A204.1 (cell line): ENCODE data around the gene MUCL3.
"Not testable (repeated sequence)": the region's sequence is repeated elsewhere in the genome, so short reads cannot be mapped to it uniquely, and the experiment has no call there.

ENCODE experiments used
- FAIRE-seq: peaks from 2 replicates; lab custom pipeline; 2012; peaks lifted over from hg19 to GRCh38; lab: Jason Lieb, UNC

Gene MUCL3

GRCh38 chr6:30910473-30910872, 30.3 kb upstream of the MUCL3 start:
- FAIRE-seq, result not testable (repeated sequence)

- FAIRE-seq, result no peak
Measured at GRCh38 chr6:30912746-30913520, 27.8 kb upstream of the MUCL3 start.

DNA sequence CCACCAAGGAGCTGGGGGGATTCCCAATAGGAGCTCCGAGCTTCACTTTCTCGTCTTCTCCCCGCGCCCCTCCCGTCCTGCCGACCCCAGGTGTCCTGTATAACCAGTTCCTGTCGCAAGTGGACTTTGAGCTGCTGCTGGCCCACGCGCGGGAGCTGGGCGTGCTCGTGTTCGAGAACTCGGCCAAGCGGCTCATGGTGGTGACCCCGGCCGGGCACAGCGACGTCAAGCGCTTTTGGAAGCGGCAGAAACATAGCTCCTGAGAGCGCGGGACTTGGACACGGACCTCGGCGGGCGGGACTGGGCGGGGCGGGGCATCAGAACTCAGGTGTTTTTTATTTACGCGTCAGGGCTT, 27.1 kb upstream of the MUCL3 start:
- no peak for FAIRE-seq

DNA sequence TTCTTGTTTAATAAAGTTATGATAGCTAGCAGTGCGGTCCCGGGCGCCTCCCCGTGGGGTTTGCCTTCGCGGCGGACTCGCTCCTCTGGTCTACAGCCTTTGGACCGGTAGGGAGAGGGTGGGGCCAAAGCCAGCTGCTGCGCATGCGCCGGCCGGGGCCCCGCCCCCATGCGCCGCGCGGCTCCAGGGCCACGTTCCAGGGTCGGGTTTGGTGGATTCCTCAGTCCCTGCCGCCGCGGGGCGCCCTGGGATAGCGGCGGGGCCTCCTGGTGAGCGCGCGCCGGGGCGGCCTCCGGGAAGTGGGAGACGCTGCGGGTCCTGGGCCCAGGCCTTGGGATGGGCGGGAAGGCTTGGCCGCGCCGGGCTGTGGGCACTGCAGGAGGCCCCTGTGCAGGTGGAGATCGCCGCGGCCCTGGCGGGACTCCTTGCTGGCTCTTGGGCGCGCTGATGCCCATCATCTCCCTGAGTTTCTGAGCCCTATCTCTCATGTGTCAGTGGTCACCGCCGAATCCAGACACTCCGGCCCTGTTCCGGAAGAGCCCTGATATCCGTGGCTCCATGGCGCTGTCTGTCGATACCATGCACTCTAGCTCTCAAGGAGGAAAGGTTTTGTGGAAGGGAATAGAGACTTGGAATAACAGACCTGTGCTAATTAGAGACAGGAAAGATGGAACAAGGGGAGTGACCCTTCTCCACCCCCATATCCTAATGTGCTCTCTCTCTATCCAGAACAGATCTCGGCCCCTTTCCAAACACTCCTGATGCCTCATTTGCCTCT, 26.5 kb upstream of the MUCL3 start, which contains the start of gene VARS2:
Gene VARS2 (plus strand): TSS at position 163 of the 778 bp plus-strand sequence. CDS start 599 bp downstream, at position 762.
- no peak for FAIRE-seq

DNA sequence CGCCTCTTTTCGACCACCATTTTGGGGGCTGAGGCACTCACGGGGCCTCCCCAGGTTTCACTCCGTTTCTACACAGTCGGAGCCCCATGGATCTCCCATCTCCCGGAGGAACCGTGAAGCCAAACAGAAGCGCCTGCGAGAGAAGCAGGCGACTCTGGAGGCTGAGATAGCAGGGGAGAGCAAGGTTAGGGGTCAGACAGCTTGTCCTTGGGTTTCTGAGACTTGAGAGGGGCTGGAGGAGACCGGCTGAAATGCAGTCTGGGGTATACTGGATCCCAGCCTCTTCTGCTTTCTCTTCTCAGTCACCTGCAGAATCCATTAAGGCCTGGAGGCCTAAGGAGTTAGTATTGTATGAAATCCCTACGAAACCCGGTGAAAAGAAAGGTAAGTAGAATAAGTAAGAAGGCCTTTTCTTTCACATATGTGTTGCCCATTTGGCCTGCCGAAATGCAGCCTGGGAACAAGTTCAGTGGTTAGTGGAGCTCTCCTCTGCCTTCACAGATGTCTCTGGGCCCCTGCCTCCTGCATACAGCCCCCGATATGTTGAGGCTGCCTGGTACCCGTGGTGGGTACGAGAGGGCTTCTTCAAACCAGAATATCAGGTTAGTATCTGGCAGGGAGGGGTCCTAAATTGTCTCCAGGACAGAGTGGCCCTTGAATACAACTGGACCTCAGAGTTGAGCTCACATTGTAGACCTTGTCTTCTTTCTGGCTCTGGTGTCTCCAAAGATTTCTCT, 25.8 kb upstream of the MUCL3 start:
- no peak for FAIRE-seq

- FAIRE-seq, result peak; percentile 11
Measured at GRCh38 chr6:30915591-30915946, 25.2 kb upstream of the MUCL3 start.

GRCh38 chr6:30917041-30917440, 23.7 kb upstream of the MUCL3 start:
- no peak for FAIRE-seq

GRCh38 chr6:30917487-30917886, 23.3 kb upstream of the MUCL3 start:
- no peak for FAIRE-seq

GRCh38 chr6:30918670-30919069, 22.1 kb upstream of the MUCL3 start:
- FAIRE-seq, result no peak

- FAIRE-seq, result no peak
Measured at GRCh38 chr6:30922447-30922852, 18.3 kb upstream of the MUCL3 start.

DNA sequence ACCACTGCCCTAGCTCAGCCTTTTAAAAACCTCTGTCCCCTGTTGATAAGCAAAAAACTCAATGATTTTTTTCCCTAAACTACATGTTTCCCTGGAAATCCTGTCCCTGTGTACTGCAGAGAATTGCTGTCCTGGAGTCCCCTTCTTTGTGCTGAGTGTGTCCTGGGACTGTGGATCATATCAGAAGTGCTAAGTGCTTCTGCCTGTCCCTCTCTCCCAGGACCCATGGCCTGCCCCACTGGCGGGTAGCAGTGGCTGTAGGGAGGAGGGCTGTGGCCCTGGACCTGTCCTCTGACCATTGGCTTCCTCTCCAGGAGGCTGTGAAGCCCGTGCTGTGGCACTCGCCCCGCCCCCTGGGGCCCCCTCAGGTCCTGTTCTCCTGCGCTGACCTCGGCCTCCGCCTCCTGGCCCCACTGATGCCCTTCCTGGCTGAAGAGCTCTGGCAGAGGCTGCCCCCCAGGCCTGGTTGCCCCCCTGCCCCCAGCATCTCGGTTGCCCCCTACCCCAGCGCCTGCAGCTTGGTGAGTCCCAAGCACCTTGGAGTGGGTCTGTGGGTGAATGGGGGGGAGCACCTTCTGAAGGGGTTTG, 16.6 kb upstream of the MUCL3 start:
- FAIRE-seq, result not testable (repeated sequence)

DNA sequence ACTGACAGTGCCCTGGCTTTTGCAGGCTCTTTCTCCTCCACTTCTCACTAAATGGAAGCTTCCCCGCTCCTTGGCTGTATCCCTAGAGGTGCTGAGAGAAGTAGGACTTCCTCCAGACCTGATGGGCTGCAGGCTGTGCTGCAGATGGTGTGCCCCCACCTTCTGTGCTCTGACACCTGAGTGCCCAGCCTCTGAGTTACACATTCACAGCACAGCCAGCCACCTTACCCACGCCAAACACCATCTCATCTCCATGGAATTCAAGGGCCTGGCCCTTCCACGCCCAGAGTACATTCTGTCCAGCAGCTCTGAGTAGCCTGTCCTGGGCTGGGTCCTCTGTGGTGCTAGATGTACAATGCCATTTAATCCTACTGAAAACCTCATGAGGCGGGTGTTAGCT, 14.1 kb upstream of the MUCL3 start:
- FAIRE-seq, result no peak

- not testable (repeated sequence) for FAIRE-seq
Measured at GRCh38 chr6:30927080-30927479, 13.7 kb upstream of the MUCL3 start.

GRCh38 chr6:30928677-30929076, 12.1 kb upstream of the MUCL3 start:
- FAIRE-seq, result no peak

DNA sequence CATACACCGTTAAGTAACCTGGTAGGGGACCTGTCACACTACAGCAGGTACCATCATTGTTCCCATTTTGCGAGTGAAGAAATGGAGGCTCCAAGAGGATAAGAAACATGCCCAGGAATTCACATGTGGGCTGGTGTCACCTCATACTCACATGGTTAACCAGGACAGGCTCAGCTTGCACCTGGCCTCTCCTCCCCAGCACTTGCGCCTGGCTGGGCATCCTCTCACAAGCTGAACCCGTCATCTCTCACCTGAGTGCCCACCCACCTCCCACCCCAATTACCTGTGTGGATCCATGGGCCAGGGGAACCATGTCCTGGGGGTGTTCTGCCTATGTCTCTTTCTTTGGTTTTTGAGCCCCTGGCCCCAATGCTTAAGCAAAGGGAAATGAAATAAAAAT, 10.3 kb upstream of the MUCL3 start:
- FAIRE-seq, result no peak

GRCh38 chr6:30931272-30931671, 9.5 kb upstream of the MUCL3 start:
- no peak for FAIRE-seq

GRCh38 chr6:30931969-30932645, 8.7 kb upstream of the MUCL3 start, which contains the start of gene SFTA2:
SFTA2 (minus strand) TSS chr6:30932170; CDS start chr6:30932096, 74 bp downstream.
- FAIRE-seq, result no peak

- no peak for FAIRE-seq
Measured at GRCh38 chr6:30932665-30933365, 8.0 kb upstream of the MUCL3 start.

GRCh38 chr6:30935018-30935417, 5.8 kb upstream of the MUCL3 start:
- FAIRE-seq, result no peak

GRCh38 chr6:30937265-30937664, 3.5 kb upstream of the MUCL3 start:
- no peak for FAIRE-seq

DNA sequence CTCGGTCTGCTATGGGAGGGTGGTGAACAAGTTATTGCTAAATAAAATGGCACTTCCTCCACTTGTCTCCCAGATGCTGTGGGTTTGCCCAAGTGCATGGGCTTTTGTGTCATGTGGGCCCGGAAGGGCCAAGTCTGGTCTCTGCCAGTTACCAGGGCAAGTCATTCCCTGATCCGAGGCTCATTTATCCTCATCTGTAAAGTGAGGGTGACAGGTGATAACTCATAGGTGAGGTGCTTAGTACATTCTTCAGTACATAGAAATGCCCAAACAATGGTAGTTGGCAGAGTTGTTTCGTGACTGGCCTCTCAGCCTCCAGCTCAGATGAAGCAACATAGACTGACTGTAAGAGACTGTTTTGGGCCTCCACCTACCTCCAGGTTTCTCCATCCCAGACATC, 2.0 kb upstream of the MUCL3 start:
- FAIRE-seq, result no peak
